Measurements from ENCODE around the gene CFAP57. TPM values are rescaled to one million over a fixed set of nuclear protein-coding genes. Genes with fewer than 3 reads are reported as not detected.

The CFAP57 gene
- total and polyA plus RNA-seq, 2 of the 13 experiments (the other 11 are each of a cell fraction or from before 2014, with no cell fraction given) = 0.01 TPM; not detected in 1

DNA sequence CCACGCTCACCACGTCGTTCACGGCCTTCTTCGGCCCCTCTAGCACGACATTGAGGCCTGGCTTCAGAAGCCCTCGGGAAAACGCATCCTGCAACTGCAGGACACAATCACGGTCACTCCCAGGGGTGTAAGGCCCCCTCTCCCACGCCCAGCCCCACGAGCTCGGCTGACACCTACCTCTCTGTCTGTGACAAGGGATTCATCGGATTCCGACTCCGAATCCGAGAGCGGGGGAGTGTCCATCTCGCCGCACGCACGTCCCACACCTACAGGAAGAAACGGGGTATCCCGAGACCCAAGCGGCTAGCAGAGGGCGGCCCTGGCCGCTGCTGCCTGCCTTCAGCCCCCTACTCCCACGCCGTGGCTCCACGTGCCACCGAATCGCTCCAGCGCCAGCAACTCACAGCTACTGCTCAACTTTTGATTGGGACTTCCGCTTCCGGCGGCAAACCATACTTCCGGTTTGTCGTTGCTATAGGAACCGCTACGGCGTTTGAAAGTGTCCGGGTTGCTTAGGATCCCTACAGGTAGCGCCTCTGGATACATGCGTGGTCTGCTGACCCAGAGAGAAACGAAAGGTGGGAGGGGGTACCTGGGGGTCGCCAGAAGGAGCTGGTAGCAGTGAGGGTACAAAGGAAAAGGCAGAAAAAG, at the start of gene CFAP57, which contains the start of gene EBNA1BP2 (continued):
- TF ChIP-seq NAIF1 (CRISPR knock-in tag; IDR thresholded peaks at IDR 0.05; ENCODE audit: borderline replicate concordance) = no peak
- TF ChIP-seq, protein P1, sequence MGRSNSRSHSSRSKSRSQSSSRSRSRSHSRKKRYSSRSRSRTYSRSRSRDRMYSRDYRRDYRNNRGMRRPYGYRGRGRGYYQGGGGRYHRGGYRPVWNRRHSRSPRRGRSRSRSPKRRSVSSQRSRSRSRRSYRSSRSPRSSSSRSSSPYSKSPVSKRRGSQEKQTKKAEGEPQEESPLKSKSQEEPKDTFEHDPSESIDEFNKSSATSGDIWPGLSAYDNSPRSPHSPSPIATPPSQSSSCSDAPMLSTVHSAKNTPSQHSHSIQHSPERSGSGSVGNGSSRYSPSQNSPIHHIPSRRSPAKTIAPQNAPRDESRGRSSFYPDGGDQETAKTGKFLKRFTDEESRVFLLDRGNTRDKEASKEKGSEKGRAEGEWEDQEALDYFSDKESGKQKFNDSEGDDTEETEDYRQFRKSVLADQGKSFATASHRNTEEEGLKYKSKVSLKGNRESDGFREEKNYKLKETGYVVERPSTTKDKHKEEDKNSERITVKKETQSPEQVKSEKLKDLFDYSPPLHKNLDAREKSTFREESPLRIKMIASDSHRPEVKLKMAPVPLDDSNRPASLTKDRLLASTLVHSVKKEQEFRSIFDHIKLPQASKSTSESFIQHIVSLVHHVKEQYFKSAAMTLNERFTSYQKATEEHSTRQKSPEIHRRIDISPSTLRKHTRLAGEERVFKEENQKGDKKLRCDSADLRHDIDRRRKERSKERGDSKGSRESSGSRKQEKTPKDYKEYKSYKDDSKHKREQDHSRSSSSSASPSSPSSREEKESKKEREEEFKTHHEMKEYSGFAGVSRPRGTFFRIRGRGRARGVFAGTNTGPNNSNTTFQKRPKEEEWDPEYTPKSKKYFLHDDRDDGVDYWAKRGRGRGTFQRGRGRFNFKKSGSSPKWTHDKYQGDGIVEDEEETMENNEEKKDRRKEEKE (IDR thresholded peaks at IDR 0.05) = no peak
- TF ChIP-seq, protein P2, sequence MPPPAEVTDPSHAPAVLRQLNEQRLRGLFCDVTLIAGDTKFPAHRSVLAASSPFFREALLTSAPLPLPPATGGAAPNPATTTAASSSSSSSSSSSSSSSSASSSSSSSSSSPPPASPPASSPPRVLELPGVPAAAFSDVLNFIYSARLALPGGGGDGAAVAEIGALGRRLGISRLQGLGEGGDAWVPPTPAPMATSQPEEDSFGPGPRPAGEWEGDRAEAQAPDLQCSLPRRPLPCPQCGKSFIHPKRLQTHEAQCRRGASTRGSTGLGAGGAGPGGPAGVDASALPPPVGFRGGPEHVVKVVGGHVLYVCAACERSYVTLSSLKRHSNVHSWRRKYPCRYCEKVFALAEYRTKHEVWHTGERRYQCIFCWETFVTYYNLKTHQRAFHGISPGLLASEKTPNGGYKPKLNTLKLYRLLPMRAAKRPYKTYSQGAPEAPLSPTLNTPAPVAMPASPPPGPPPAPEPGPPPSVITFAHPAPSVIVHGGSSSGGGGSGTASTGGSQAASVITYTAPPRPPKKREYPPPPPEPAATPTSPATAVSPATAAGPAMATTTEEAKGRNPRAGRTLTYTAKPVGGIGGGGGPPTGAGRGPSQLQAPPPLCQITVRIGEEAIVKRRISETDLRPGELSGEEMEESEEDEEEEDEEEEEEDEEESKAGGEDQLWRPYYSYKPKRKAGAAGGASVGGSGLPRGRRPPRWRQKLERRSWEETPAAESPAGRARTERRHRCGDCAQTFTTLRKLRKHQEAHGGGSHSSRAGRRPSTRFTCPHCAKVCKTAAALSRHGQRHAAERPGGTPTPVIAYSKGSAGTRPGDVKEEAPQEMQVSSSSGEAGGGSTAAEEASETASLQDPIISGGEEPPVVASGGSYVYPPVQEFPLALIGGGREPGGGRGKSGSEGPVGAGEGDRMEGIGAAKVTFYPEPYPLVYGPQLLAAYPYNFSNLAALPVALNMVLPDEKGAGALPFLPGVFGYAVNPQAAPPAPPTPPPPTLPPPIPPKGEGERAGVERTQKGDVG (CRISPR knock-in tag; IDR thresholded peaks at IDR 0.05; ENCODE audit: borderline replicate concordance) = peak; percentile 56; the same call in 1 of the 2 replicates
- no peak; the same call in 1 of the 2 replicates for TF ChIP-seq FLYWCH1 (CRISPR knock-in tag; IDR thresholded peaks at IDR 0.05)
- no peak for TF ChIP-seq IKZF1 (IDR thresholded peaks at IDR 0.05)
- no peak for TF ChIP-seq BORCS8-MEF2B (CRISPR knock-in tag; IDR thresholded peaks at IDR 0.05)
- no peak for TF ChIP-seq GFI1 (CRISPR knock-in tag; IDR thresholded peaks at IDR 0.05; ENCODE audit: borderline replicate concordance)
- TF ChIP-seq, protein P3, sequence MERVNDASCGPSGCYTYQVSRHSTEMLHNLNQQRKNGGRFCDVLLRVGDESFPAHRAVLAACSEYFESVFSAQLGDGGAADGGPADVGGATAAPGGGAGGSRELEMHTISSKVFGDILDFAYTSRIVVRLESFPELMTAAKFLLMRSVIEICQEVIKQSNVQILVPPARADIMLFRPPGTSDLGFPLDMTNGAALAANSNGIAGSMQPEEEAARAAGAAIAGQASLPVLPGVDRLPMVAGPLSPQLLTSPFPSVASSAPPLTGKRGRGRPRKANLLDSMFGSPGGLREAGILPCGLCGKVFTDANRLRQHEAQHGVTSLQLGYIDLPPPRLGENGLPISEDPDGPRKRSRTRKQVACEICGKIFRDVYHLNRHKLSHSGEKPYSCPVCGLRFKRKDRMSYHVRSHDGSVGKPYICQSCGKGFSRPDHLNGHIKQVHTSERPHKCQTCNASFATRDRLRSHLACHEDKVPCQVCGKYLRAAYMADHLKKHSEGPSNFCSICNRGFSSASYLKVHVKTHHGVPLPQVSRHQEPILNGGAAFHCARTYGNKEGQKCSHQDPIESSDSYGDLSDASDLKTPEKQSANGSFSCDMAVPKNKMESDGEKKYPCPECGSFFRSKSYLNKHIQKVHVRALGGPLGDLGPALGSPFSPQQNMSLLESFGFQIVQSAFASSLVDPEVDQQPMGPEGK (CRISPR knock-in tag; IDR thresholded peaks at IDR 0.05) = no peak
- TF ChIP-seq POGZ (CRISPR knock-in tag; IDR thresholded peaks at IDR 0.05) = peak; percentile 28; the same call in 1 of the 2 replicates
- peak; percentile 45; the same call in 1 of the 2 replicates for TF ChIP-seq NCOA1 (CRISPR knock-in tag; IDR thresholded peaks at IDR 0.05)
- TF ChIP-seq ZKSCAN1 (IDR thresholded peaks at IDR 0.05; ENCODE audit: low read length) = no peak
- peak; percentile 75; the same call in 1 of the 2 replicates for TF ChIP-seq BRD4 (CRISPR knock-in tag; IDR thresholded peaks at IDR 0.05)
- TF ChIP-seq, protein P4, sequence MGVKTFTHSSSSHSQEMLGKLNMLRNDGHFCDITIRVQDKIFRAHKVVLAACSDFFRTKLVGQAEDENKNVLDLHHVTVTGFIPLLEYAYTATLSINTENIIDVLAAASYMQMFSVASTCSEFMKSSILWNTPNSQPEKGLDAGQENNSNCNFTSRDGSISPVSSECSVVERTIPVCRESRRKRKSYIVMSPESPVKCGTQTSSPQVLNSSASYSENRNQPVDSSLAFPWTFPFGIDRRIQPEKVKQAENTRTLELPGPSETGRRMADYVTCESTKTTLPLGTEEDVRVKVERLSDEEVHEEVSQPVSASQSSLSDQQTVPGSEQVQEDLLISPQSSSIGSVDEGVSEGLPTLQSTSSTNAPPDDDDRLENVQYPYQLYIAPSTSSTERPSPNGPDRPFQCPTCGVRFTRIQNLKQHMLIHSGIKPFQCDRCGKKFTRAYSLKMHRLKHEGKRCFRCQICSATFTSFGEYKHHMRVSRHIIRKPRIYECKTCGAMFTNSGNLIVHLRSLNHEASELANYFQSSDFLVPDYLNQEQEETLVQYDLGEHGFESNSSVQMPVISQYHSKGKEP (CRISPR knock-in tag; IDR thresholded peaks at IDR 0.05) = no peak
- TF ChIP-seq MXD4 (CRISPR knock-in tag; IDR thresholded peaks at IDR 0.05) = peak; percentile 98
- peak; percentile 35; the same call in 1 of the 2 replicates for TF ChIP-seq DR1 (CRISPR knock-in tag; IDR thresholded peaks at IDR 0.05)
- peak; percentile 98 for TF ChIP-seq HDAC1 (CRISPR knock-in tag; IDR thresholded peaks at IDR 0.05)
- no peak for TF ChIP-seq ZBTB21 (CRISPR knock-in tag; IDR thresholded peaks at IDR 0.05)
- TF ChIP-seq, protein P5, sequence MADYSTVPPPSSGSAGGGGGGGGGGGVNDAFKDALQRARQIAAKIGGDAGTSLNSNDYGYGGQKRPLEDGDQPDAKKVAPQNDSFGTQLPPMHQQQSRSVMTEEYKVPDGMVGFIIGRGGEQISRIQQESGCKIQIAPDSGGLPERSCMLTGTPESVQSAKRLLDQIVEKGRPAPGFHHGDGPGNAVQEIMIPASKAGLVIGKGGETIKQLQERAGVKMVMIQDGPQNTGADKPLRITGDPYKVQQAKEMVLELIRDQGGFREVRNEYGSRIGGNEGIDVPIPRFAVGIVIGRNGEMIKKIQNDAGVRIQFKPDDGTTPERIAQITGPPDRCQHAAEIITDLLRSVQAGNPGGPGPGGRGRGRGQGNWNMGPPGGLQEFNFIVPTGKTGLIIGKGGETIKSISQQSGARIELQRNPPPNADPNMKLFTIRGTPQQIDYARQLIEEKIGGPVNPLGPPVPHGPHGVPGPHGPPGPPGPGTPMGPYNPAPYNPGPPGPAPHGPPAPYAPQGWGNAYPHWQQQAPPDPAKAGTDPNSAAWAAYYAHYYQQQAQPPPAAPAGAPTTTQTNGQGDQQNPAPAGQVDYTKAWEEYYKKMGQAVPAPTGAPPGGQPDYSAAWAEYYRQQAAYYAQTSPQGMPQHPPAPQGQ (CRISPR knock-in tag; IDR thresholded peaks at IDR 0.05; ENCODE audit: borderline replicate concordance) = no peak
